Rectal smooth muscle tissue (tissue), 1 donor: ENCODE measurements around the gene SLC6A7.

ENCODE experiments used
- H3K27ac ChIP-seq: one replicate; pipeline ENCODE4 v1.7.0; 2013; ENCODE audit warnings: low read depth, low read length, inconsistent platforms
- H3K27me3 ChIP-seq: one replicate; pipeline ENCODE4 v1.7.0; 2013; ENCODE audit warnings: low read length; ENCODE audit not compliant: control insufficient read depth, insufficient read depth
- H3K36me3 ChIP-seq: one replicate; pipeline ENCODE4 v1.7.0; 2013; ENCODE audit warnings: low read length; ENCODE audit not compliant: control insufficient read depth, insufficient read depth
- H3K4me1 ChIP-seq: one replicate; pipeline ENCODE4 v1.7.0; 2013; ENCODE audit warnings: low read length; ENCODE audit not compliant: control insufficient read depth, insufficient read depth
- H3K4me3 ChIP-seq: one replicate; pipeline ENCODE4 v1.7.0; 2013; ENCODE audit warnings: low read length
- H3K9ac ChIP-seq: one replicate; pipeline ENCODE4 v1.7.0; 2013; ENCODE audit warnings: low read length

Gene SLC6A7

GRCh38 chr5:150209099-150209635 is 19.3 kb downstream of the SLC6A7 start:
- H3K27me3 ChIP-seq: no peaks in the 10 kb centered on the region
- no peak overlapping the region for H3K27ac ChIP-seq
- no peaks in the 10 kb centered on the region for H3K36me3 ChIP-seq
- peak overlapping the region; percentile 19 for H3K4me3 ChIP-seq
- no peak overlapping the region for H3K9ac ChIP-seq
- no peaks in the 10 kb centered on the region for H3K4me1 ChIP-seq

GRCh38 chr5:150210644-150211043 is 20.8 kb downstream of the SLC6A7 start:
- H3K27ac ChIP-seq: no peak overlapping the region
- H3K4me1 ChIP-seq: no peaks in the 10 kb centered on the region
- no peaks in the 10 kb centered on the region for H3K27me3 ChIP-seq
- H3K9ac ChIP-seq: no peak overlapping the region
- H3K4me3 ChIP-seq: no peak overlapping the region
- H3K36me3 ChIP-seq: no peaks in the 10 kb centered on the region

GRCh38 chr5:150211156-150212030 is 21.5 kb downstream of the SLC6A7 start:
- H3K36me3 ChIP-seq: no peaks in the 10 kb centered on the region
- H3K9ac ChIP-seq: no peak overlapping the region
- no peak overlapping the region for H3K27ac ChIP-seq
- no peaks in the 10 kb centered on the region for H3K4me1 ChIP-seq
- no peaks in the 10 kb centered on the region for H3K27me3 ChIP-seq
- H3K4me3 ChIP-seq: no peak overlapping the region

GRCh38 chr5:150213530-150213929 is 23.7 kb downstream of the SLC6A7 start:
- Histone ChIP-seq H3K36me3 (no peaks in the 10 kb centered on the region), H3K4me3 (no peak overlapping the region), H3K4me1 (no peaks in the 10 kb centered on the region), H3K9ac (no peak overlapping the region), H3K27me3 (no peaks in the 10 kb centered on the region), H3K27ac (no peak overlapping the region)

DNA sequence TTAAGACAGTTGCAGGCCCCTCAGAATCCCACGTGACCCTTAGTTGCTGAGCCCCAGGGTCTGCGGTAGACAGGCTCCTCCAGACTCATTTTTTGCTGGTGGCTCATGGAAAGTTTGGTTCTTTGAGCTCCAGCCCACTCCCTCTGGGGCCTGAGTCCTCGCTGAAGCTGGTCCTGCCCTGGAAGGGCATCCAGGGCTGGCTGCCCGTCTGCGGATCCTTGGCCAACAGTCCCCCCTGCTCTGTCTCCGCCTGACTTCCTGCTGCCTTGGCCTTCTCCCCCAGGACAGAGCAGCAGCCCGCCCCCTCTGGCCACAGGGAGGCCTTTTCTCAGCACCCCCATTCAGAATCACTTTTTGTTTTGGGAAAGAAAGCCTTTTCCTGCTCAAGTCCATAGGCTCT is 24.4 kb downstream of the SLC6A7 start:
- Histone ChIP-seq H3K27me3 (no peaks in the 10 kb centered on the region), H3K27ac (no peak overlapping the region), H3K9ac (no peak overlapping the region), H3K36me3 (no peaks in the 10 kb centered on the region), H3K4me1 (no peaks in the 10 kb centered on the region), H3K4me3 (no peak overlapping the region)

GRCh38 chr5:150215979-150216944 is 26.4 kb downstream of the SLC6A7 start:
- no peak overlapping the region for H3K9ac ChIP-seq

DNA sequence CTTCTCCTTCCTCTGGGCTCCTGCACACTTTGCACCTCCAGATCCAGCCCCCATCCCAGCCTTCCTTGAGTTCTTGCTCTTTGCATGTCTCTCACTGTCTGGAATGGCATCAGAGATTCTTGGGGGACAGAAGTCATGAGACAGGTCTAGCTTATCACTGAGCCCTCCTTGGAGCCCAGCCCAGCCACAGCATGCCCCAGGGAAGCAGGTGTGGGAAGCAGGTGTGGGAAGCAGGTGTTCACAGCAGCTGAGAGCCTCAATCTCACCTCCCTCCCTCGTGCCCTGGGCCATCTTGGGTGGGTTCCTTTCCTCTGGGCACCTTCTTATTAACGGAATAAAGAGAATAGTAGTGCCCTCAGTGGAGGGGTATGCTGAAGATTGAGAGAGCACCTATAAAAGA is 27.2 kb downstream of the SLC6A7 start:
- Histone ChIP-seq H3K27ac (no peak overlapping the region), H3K4me1 (no peaks in the 10 kb centered on the region), H3K9ac (no peak overlapping the region), H3K27me3 (no peaks in the 10 kb centered on the region), H3K36me3 (no peaks in the 10 kb centered on the region), H3K4me3 (no peak overlapping the region)

More at GRCh38 chr5:150215979-150216944, 26.4 kb downstream of the SLC6A7 start:
- no peaks in the 10 kb centered on the region for H3K27me3 ChIP-seq
- no peak overlapping the region for H3K4me3 ChIP-seq
- no peak overlapping the region for H3K27ac ChIP-seq
- no peaks in the 10 kb centered on the region for H3K36me3 ChIP-seq
- H3K4me1 ChIP-seq: no peaks in the 10 kb centered on the region

- no peaks in the 10 kb centered on the region for H3K36me3 ChIP-seq
- H3K9ac ChIP-seq: no peak overlapping the region
- H3K4me1 ChIP-seq: no peaks in the 10 kb centered on the region
- H3K27me3 ChIP-seq: no peaks in the 10 kb centered on the region
- no peak overlapping the region for H3K4me3 ChIP-seq
- H3K27ac ChIP-seq: no peak overlapping the region
Observed at GRCh38 chr5:150217873-150218692, 28.2 kb downstream of the SLC6A7 start.

DNA sequence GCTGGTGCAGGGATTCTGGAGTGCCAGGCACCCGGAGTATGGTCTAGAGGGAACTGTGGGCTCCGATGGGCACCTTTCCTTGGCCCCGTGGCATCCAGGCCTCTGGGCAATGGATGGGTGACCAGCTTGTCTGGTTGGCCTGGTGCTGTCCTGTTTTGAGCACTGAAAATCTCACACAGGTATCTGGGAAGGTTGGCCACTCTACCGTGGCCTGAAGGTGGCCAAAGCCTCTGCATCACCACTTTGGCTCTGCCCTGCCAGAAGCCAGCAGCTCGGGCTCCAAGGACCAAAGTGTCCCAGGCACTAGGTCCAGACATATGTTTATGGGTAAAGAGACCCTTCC is 28.8 kb downstream of the SLC6A7 start:
- no peak overlapping the region for H3K4me3 ChIP-seq
- no peaks in the 10 kb centered on the region for H3K36me3 ChIP-seq
- no peak overlapping the region for H3K27ac ChIP-seq
- no peaks in the 10 kb centered on the region for H3K4me1 ChIP-seq
- H3K27me3 ChIP-seq: no peaks in the 10 kb centered on the region
- no peak overlapping the region for H3K9ac ChIP-seq

DNA sequence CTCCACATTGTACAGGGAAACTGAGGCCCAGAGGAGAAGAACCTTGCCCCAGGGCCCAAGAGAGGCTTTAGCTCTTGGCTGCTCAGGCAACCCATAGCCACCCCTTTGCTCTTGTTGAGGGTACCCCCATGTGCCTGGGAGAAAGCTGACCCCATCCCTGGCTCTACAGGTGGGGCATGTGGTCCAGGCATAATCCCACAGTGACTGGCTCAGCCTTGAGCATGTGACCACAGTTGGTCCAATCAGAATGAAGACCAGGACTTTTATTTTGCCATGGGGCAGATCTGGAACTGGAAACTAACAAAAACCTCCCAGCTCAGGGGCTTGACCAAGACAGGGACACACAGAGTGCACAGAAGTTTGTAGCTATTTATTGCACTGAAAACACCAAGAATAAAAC is 29.3 kb downstream of the SLC6A7 start:
- Histone ChIP-seq H3K9ac (no peak overlapping the region), H3K27me3 (no peaks in the 10 kb centered on the region), H3K4me3 (no peak overlapping the region), H3K36me3 (no peaks in the 10 kb centered on the region), H3K27ac (no peak overlapping the region), H3K4me1 (no peaks in the 10 kb centered on the region)

- no peaks in the 10 kb centered on the region for H3K4me1 ChIP-seq
- H3K4me3 ChIP-seq: no peak overlapping the region
- no peaks in the 10 kb centered on the region for H3K36me3 ChIP-seq
- no peak overlapping the region for H3K9ac ChIP-seq
- H3K27ac ChIP-seq: no peak overlapping the region
- no peaks in the 10 kb centered on the region for H3K27me3 ChIP-seq
Observed at GRCh38 chr5:150219861-150220260, 30.0 kb downstream of the SLC6A7 start.

DNA sequence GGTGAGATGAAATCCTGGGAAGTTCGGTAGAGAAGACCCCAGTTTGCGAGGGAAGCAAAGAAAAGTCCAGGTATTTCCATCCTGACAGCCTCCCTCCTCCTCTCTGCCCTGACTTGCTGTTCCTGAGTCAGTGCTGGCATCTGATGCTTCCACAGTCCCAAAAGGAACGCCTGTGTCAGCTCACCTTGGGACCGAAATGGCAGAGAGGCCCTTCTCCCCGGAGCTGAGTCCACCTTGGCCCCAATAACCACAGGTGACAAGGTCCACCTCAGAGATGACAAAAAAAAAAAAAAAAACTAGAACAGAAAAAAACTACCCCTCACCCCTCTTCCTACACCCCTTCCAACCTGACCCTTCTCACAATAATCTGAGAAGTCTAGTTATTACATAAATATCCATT is 31.6 kb downstream of the SLC6A7 start:
- Histone ChIP-seq H3K27me3 (no peaks in the 10 kb centered on the region), H3K9ac (no peak overlapping the region), H3K27ac (no peak overlapping the region), H3K4me1 (no peaks in the 10 kb centered on the region), H3K4me3 (no peak overlapping the region), H3K36me3 (no peaks in the 10 kb centered on the region)
